HepG2 (cell line): ENCODE measurements around the gene ISOC2. TPM values are rescaled to one million over a fixed set of nuclear protein-coding genes. Genes with fewer than 3 reads are reported as not detected.

Experiments used
- ATAC-seq: fragments of 200-7000 bp; cut with Tn5 transposase; 3 replicates; pipeline ENCODE4 v1.9.1; 2020; ENCODE audit warnings: mild to moderate bottlenecking, moderate library complexity
- BruUV-seq: library from RNA; stranded (reverse); fragments of 400-500 nt; replicated peaks from 2 replicates; lab custom pipeline; 2021; lab: Mats Ljungman, UMichigan
- CTCF ChIA-PET: fragments of 300-600 bp; formaldehyde crosslinking; extraction: SDS; loops from one replicate; lab custom pipeline; 2021; ENCODE audit warnings: low total read pairs, inconsistent platforms, low intra/inter-chr PET ratio; lab: Yijun Ruan, JAX
- POLR2A ChIA-PET: fragments of 350-600 bp; sonication (Branson Sonifier 250); formaldehyde crosslinking; loops from one replicate; lab custom pipeline; 2020; ENCODE audit warnings: antibody characterized with exemption, inconsistent platforms; lab: Yijun Ruan, JAX
- DNase-seq: peaks from one replicate; pipeline ENCODE4 v3.0.0-alpha.2; 2015; ENCODE audit warnings: low spot score
- FAIRE-seq: peaks from 3 replicates; lab custom pipeline; 2011; peaks lifted over from hg19 to GRCh38; lab: Jason Lieb, UNC
- H2AFZ ChIP-seq: one replicate; pipeline ENCODE4 v1.6.1; 2011; ENCODE audit warnings: low read length, inconsistent platforms
- H3K27ac ChIP-seq: fragments of 300-600 bp; 3 replicates; pipeline ENCODE4 v1.8.0; 2011; ENCODE audit warnings: mixed run types, mild to moderate bottlenecking, mixed read lengths, low read length, inconsistent platforms; ENCODE audit not compliant: insufficient read depth; ENCODE audit errors: extremely low read length
- H3K27me3 ChIP-seq, 2 experiments: fragments of 200-600 bp in 1 of 2; 2 replicates in 1 of 2; 3 replicates in 1 of 2; pipeline versions ENCODE4 v1.6.0 to v1.8.0; 2011; ENCODE audit warnings: low read length in 2 of 2, mild to moderate bottlenecking in 2 of 2, moderate library complexity in 2 of 2, inconsistent platforms in 1 of 2; ENCODE audit not compliant: insufficient read depth in 2 of 2, control insufficient read depth in 1 of 2
- H3K36me3 ChIP-seq, 2 experiments: fragments of 200-600 bp in 1 of 2; replicated peaks in 1 of 2; 2 replicates in 1 of 2; 3 replicates in 1 of 2; pipeline versions ENCODE4 v1.5.1 to v1.8.0; 2011; ENCODE audit warnings: low read length in 2 of 2, inconsistent platforms in 1 of 2; ENCODE audit not compliant: insufficient read depth in 2 of 2, control insufficient read depth in 1 of 2
- H3K4me1 ChIP-seq: 2 replicates; pipeline ENCODE4 v1.5.1; 2012; ENCODE audit warnings: low read length, inconsistent platforms; ENCODE audit not compliant: insufficient read depth
- H3K4me2 ChIP-seq: 2 replicates; pipeline ENCODE4 v1.6.0; 2011; ENCODE audit warnings: low read depth, low read length, inconsistent platforms
- H3K4me3 ChIP-seq, 3 experiments: fragments of 200-600 bp in 1 of 3; sonication (generic), shearing (Covaris generic) in 1 of 3; replicated peaks in 1 of 3; 2 replicates each; pipeline ENCODE4 v1.5.1; 2011 to 2016; ENCODE audit warnings: low read length in 3 of 3, inconsistent platforms in 2 of 3, low read depth in 2 of 3, mild to moderate bottlenecking in 2 of 3, control low read depth in 1 of 3, mixed read lengths in 1 of 3; ENCODE audit not compliant: insufficient read depth in 1 of 3
- H3K79me2 ChIP-seq: one replicate; pipeline ENCODE4 v1.6.1; 2011; ENCODE audit warnings: low read length, inconsistent platforms; ENCODE audit not compliant: insufficient read depth
- H3K9ac ChIP-seq: 2 replicates; pipeline ENCODE4 v1.6.0; 2011; ENCODE audit warnings: mild to moderate bottlenecking, low read depth, low read length, inconsistent platforms; ENCODE audit not compliant: insufficient read depth
- H3K9me3 ChIP-seq: 2 replicates; pipeline ENCODE4 v1.5.1; 2012; ENCODE audit warnings: mild to moderate bottlenecking, low read length
- H4K20me1 ChIP-seq: 2 replicates; pipeline ENCODE4 v1.6.0; 2011; ENCODE audit warnings: inconsistent platforms, mild to moderate bottlenecking, low read length, moderate library complexity; ENCODE audit not compliant: insufficient read depth
- ATM ChIP-seq: fragments of 450-650 bp; IDR thresholded peaks from 2 replicates; pipeline ENCODE4 v1.7.1; 2017; ENCODE audit warnings: mild to moderate bottlenecking, borderline replicate concordance
- CSRNP2 ChIP-seq: sonication (generic); formaldehyde crosslinking; conservative IDR thresholded peaks from 2 replicates; pipeline ENCODE4 v1.8.0; 2022; ENCODE audit warnings: low read depth, missing genetic modification reagents
- EHMT2 ChIP-seq: fragments of 200-600 bp; sonication (generic); IDR thresholded peaks from 2 replicates; pipeline ENCODE4 v1.7.0; 2017; ENCODE audit warnings: antibody characterized with exemption, low read depth, low read length, borderline replicate concordance
- ERF ChIP-seq: IDR thresholded peaks from 2 replicates; pipeline ENCODE4 v1.6.1; 2018; ENCODE audit warnings: missing biosample characterization, missing genetic modification reagents
- SCMH1 ChIP-seq: sonication (generic); formaldehyde crosslinking; IDR thresholded peaks from 2 replicates; pipeline ENCODE4 v1.9.0; 2021; ENCODE audit warnings: missing genetic modification reagents, mild to moderate bottlenecking, borderline replicate concordance
- SNAI1 ChIP-seq: sonication (generic); formaldehyde crosslinking; IDR thresholded peaks from 2 replicates; pipeline ENCODE4 v1.5.0; 2020; ENCODE audit warnings: mild to moderate bottlenecking, missing genetic modification reagents, borderline replicate concordance
- ZNF17 ChIP-seq: sonication (generic); formaldehyde crosslinking; IDR thresholded peaks from 2 replicates; pipeline ENCODE4 v1.5.0; 2020; ENCODE audit warnings: mild to moderate bottlenecking, missing genetic modification reagents
- ZNF543 ChIP-seq: sonication (generic); formaldehyde crosslinking; IDR thresholded peaks from 2 replicates; pipeline ENCODE4 v1.4.0; 2020; ENCODE audit warnings: mild to moderate bottlenecking, missing genetic modification reagents
- ZNF574 ChIP-seq: sonication (generic); formaldehyde crosslinking; IDR thresholded peaks from 2 replicates; pipeline ENCODE4 v1.4.0; 2020; ENCODE audit warnings: missing genetic modification reagents
- WGBS: methylation state at CpG from one replicate; pipeline ENCODE4 v1.1.6; 2017; ENCODE audit warnings: low lambda C conversion rate; 5-methylcytosine and 5-hydroxymethylcytosine counted together
- in situ Hi-C: cut with HindIII; loops from 2 replicates; pipeline ENCODE4 v1.10.0; 2017; ENCODE audit warnings: low pct_unique_long_range_greater_than_20kb; ENCODE audit not compliant: extremely low pct_ligation_motif_present
- intact Hi-C: fragments of 100-400 bp; cut with micrococcal nuclease; formaldehyde crosslinking; loops from one replicate; pipeline ENCODE4 v1.10.0; 2022; ENCODE audit not compliant: unreplicated experiment
- polyA plus RNA-seq, 8 experiments: library from polyadenylated mRNA; depleted of rRNA in 3 of 8; stranded (reverse) in 7 of 8; unstranded in 1 of 8; fragments of >200 nt; fragmentation: Illumina TruSeq in 4 of 8; extraction: Trizol in 4 of 8; gene quantifications; 2 replicates each; pipeline versions ENCODE4 v1.2.1 to v1.2.3, GENCODE V29; 2011 to 2016; ENCODE audit warnings: low read depth in 4 of 8, missing spikeins in 1 of 8, mixed read lengths in 1 of 8; ENCODE audit not compliant: insufficient read depth in 1 of 8
- total RNA-seq, 5 experiments: library from RNA; depleted of rRNA; stranded (reverse); fragments of >200 nt; fragmentation: Illumina TruSeq; extraction: Trizol; gene quantifications; 2 replicates each; pipeline ENCODE4 v1.2.3, GENCODE V29; 2016; ENCODE audit warnings: low read depth in 1 of 5

ISOC2 gene
- total and polyA plus RNA-seq, 2 of the 13 experiments (the other 11 are each of a cell fraction or from before 2014, with no cell fraction given), result 76.8 to 105 TPM

- in situ Hi-C loops, result no loop called here
- H3K27me3 ChIP-seq, result no peaks in the 10 kb centered on the region; a peak in 1 of 5 replicates
- H4K20me1 ChIP-seq, result no peaks in the 10 kb centered on the region
- TF ChIP-seq ERF (CRISPR knock-in tag) (no peak), ZNF543 (CRISPR knock-in tag) (no peak), CSRNP2 (CRISPR knock-in tag) (no peak), ZNF17 (CRISPR knock-in tag) (no peak), EHMT2 (no peak), ZNF574 (CRISPR knock-in tag) (no peak), SCMH1 (no peak), ATM (no peak), SNAI1 (CRISPR knock-in tag) (no peak)
- TF ChIP-seq, all 625 proteins: peak for 0
- Histone ChIP-seq H3K9me3 (no peaks in the 10 kb centered on the region), H3K4me3 (no peak overlapping the region), H3K4me2 (no peak overlapping the region), H3K27ac (no peak overlapping the region), H3K4me1 (peaks cover 24% of the 10 kb centered on the region), H3K9ac (no peak overlapping the region), H3K36me3 (no peaks in the 10 kb centered on the region), H3K79me2 (peaks cover 11% of the 10 kb centered on the region), H2AFZ (no peak overlapping the region)
- intact Hi-C loops, result no loop called here
- ATAC-seq (no peak), DNase-seq (no peak), FAIRE-seq (no peak)
- WGBS, result 96% methylated on average over 29 of the region's 52 CpGs
- ChIA-PET POLR2A (no interaction called here), CTCF (no interaction called here)
- BruUV-seq, result no TSS peak
These were observed 19.8 kb upstream of the ISOC2 start for GRCh38 chr19:55481148-55481793.
